Measurements from ENCODE around the gene TPSAB1.

GRCh38 chr16:1272453-1273198, 32.1 kb downstream of the TPSAB1 start:
- TF ChIP-seq, protein P1, sequence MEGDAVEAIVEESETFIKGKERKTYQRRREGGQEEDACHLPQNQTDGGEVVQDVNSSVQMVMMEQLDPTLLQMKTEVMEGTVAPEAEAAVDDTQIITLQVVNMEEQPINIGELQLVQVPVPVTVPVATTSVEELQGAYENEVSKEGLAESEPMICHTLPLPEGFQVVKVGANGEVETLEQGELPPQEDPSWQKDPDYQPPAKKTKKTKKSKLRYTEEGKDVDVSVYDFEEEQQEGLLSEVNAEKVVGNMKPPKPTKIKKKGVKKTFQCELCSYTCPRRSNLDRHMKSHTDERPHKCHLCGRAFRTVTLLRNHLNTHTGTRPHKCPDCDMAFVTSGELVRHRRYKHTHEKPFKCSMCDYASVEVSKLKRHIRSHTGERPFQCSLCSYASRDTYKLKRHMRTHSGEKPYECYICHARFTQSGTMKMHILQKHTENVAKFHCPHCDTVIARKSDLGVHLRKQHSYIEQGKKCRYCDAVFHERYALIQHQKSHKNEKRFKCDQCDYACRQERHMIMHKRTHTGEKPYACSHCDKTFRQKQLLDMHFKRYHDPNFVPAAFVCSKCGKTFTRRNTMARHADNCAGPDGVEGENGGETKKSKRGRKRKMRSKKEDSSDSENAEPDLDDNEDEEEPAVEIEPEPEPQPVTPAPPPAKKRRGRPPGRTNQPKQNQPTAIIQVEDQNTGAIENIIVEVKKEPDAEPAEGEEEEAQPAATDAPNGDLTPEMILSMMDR (conservative IDR thresholded peaks at IDR 0.05 in 1 of 2, IDR thresholded peaks at IDR 0.05 in 1 of 2; ENCODE audit: extremely low read depth in 1 of 2, insufficient read depth in 1 of 2, low read depth in 1 of 2, low read length in 2 of 2), result no peak
- no peak for TF ChIP-seq EZH2 (IDR thresholded peaks at IDR 0.05; ENCODE audit: borderline replicate concordance, low read length)

All from mammary epithelial cell (primary cell).